Activated effector memory CD4-positive, alpha-beta T cell treated with anti-CD3 and anti-CD28 coated beads, Interleukin-2, amount 50 U/mL, for 16 hours (primary cell): ENCODE results near the gene YBX3.

ENCODE experiments used
- DNase-seq: peaks from one replicate; pipeline ENCODE4 v3.0.0-alpha.2; 2020

The YBX3 gene

GRCh38 chr12:10721651-10722501, 1.2 kb downstream of the YBX3 start:
- DNase-seq: peak; percentile 69

- no peak for DNase-seq
Observed at GRCh38 chr12:10720974-10721650, 2.0 kb downstream of the YBX3 start.

GRCh38 chr12:10719482-10719881, 3.6 kb downstream of the YBX3 start:
- no peak for DNase-seq

- no peak for DNase-seq
Observed at GRCh38 chr12:10718279-10718821, 4.8 kb downstream of the YBX3 start.

- DNase-seq: no peak
Observed at GRCh38 chr12:10717410-10717809, 5.7 kb downstream of the YBX3 start.

- no peak for DNase-seq
Observed at GRCh38 chr12:10716704-10717315, 6.3 kb downstream of the YBX3 start.

- no peak for DNase-seq
Observed at GRCh38 chr12:10716277-10716676, 6.8 kb downstream of the YBX3 start.

- DNase-seq: no peak
Observed at GRCh38 chr12:10715491-10715890, 7.6 kb downstream of the YBX3 start.

GRCh38 chr12:10709808-10710207, 13.3 kb downstream of the YBX3 start:
- DNase-seq: no peak

- DNase-seq: no peak
Observed at GRCh38 chr12:10708862-10709261, 14.3 kb downstream of the YBX3 start.

- no peak for DNase-seq
Observed at GRCh38 chr12:10705655-10706054, 17.5 kb downstream of the YBX3 start.

- DNase-seq: no peak
Observed at GRCh38 chr12:10701843-10702242, 21.3 kb downstream of the YBX3 start.

GRCh38 chr12:10701131-10701681, 21.9 kb downstream of the YBX3 start:
- DNase-seq: peak; percentile 80

- no peak for DNase-seq
Observed at GRCh38 chr12:10700581-10700980, 22.5 kb downstream of the YBX3 start.

- no peak for DNase-seq
Observed at GRCh38 chr12:10697862-10698261, 25.3 kb downstream of the YBX3 start.

GRCh38 chr12:10697156-10697555, 26.0 kb downstream of the YBX3 start:
- DNase-seq: no peak

GRCh38 chr12:10690906-10691305, 32.2 kb downstream of the YBX3 start:
- DNase-seq: no peak

GRCh38 chr12:10689146-10689545, 34.0 kb downstream of the YBX3 start:
- no peak for DNase-seq

- DNase-seq: no peak
Observed at GRCh38 chr12:10688042-10688441, 35.1 kb downstream of the YBX3 start.

- peak; percentile 85 for DNase-seq
Observed at GRCh38 chr12:10673659-10674384, 49.3 kb downstream of the YBX3 start, which contains the start of gene STYK1. TSS of gene STYK1 (minus strand) at chr12:10674052. CDS start at chr12:10634618, 39,434 bp downstream.

- DNase-seq: no peak
Observed at GRCh38 chr12:10672231-10672868, 50.8 kb downstream of the YBX3 start.

GRCh38 chr12:10669533-10669932, 53.6 kb downstream of the YBX3 start:
- DNase-seq: no peak
